Fibroblast of lung (primary cell): ENCODE data around the gene FLACC1. TPM values are rescaled to one million over a fixed set of nuclear protein-coding genes. Genes with fewer than 3 reads are reported as not detected.
"Not testable (repeated sequence)": the region's sequence is repeated elsewhere in the genome, so short reads cannot be mapped to it uniquely, and the experiment has no call there.

ENCODE experiments used
- DNase-seq, 2 donors: peaks; one replicate each; pipeline versions ENCODE4 v3.0.0 to v3.0.0-alpha.2; 2010; ENCODE audit warnings: low read depth in 2 of 2
- H2AFZ ChIP-seq: 2 replicates; pipeline ENCODE4 v1.5.1; 2012; ENCODE audit warnings: low read length, control low read depth, inconsistent platforms
- H3K27ac ChIP-seq: 2 replicates; pipeline ENCODE4 v1.5.1; 2011; ENCODE audit warnings: low read length, control low read depth; ENCODE audit not compliant: insufficient read depth
- H3K27me3 ChIP-seq: 2 replicates; pipeline ENCODE4 v1.5.1; 2011; ENCODE audit warnings: mild to moderate bottlenecking, low read length; ENCODE audit not compliant: control insufficient read depth, insufficient read depth
- H3K36me3 ChIP-seq: 2 replicates; pipeline ENCODE4 v1.5.1; 2011; ENCODE audit warnings: low read length; ENCODE audit not compliant: control insufficient read depth, insufficient read depth
- H3K4me1 ChIP-seq: 2 replicates; pipeline ENCODE4 v1.5.1; 2011; ENCODE audit warnings: low read length; ENCODE audit not compliant: control insufficient read depth, insufficient read depth; ENCODE audit errors: extremely low read depth
- H3K4me2 ChIP-seq: 2 replicates; pipeline ENCODE4 v1.5.1; 2011; ENCODE audit warnings: low read length, control low read depth; ENCODE audit not compliant: insufficient read depth; ENCODE audit errors: extremely low read depth
- H3K4me3 ChIP-seq, 4 experiments: fragments of 200-600 bp in 1 of 4; sonication (generic) in 1 of 4; replicated peaks in 1 of 4; 2 replicates each; pipeline ENCODE4 v1.5.1; 2011 to 2016; ENCODE audit warnings: low read length in 4 of 4, low read depth in 3 of 4, mild to moderate bottlenecking in 3 of 4, control low read depth in 2 of 4, inconsistent platforms in 1 of 4, mixed read lengths in 1 of 4; ENCODE audit not compliant: insufficient read depth in 1 of 4; ENCODE audit errors: control extremely low read depth in 1 of 4
- H3K79me2 ChIP-seq: 2 replicates; pipeline ENCODE4 v1.5.1; 2012; ENCODE audit warnings: mild to moderate bottlenecking, low read length, inconsistent platforms; ENCODE audit not compliant: control insufficient read depth, insufficient read depth
- H3K9ac ChIP-seq: 2 replicates; pipeline ENCODE4 v1.5.1; 2011; ENCODE audit warnings: mild to moderate bottlenecking, low read length, control low read depth; ENCODE audit not compliant: insufficient read depth
- H3K9me3 ChIP-seq: 2 replicates; pipeline ENCODE4 v1.5.1; 2012; ENCODE audit warnings: low read depth, low read length; ENCODE audit not compliant: control insufficient read depth, insufficient read depth
- H4K20me1 ChIP-seq: 2 replicates; pipeline ENCODE4 v1.5.1; 2011; ENCODE audit warnings: low read length; ENCODE audit not compliant: control insufficient read depth, insufficient read depth; ENCODE audit errors: extremely low read depth
- EZH2 ChIP-seq: IDR thresholded peaks from 2 replicates; pipeline ENCODE4 v1.5.1; 2012; ENCODE audit warnings: low read length, control low read depth, mild to moderate bottlenecking; ENCODE audit errors: missing control alignments
- polyA plus RNA-seq, 2 donors: library from polyadenylated mRNA; depleted of rRNA in 1 of 2; stranded (reverse) in 1 of 2; unstranded in 1 of 2; fragments of >200 nt; gene quantifications; 2 replicates each; pipeline ENCODE4 v1.2.1, GENCODE V29; 2011 to 2012; ENCODE audit warnings: missing spikeins in 1 of 2
- total RNA-seq: library from RNA; depleted of rRNA; stranded (reverse); fragments of >200 nt; gene quantifications from 2 replicates; pipeline ENCODE4 v1.2.1, GENCODE V29; 2014
- TF ChIP-seq, protein P1 (sequence below), 2 donors: IDR thresholded peaks in 1 of 2; conservative IDR thresholded peaks in 1 of 2; 1 replicate in 1 of 2; 2 replicates in 1 of 2; pipeline ENCODE4 v1.5.1; 2011 to 2012; ENCODE audit warnings: low read length in 2 of 2, control low read depth in 1 of 2, inconsistent platforms in 1 of 2, low read depth in 1 of 2, mild to moderate bottlenecking in 1 of 2

Gene FLACC1
- total and polyA plus RNA-seq, 2 donors (not counting 1 experiment from before 2014, with no cell fraction given), result 0.56 to 1.3 TPM

GRCh38 chr2:201244829-201245228, 112.3 kb downstream of the FLACC1 start:
- DNase-seq, result no peak
- TF ChIP-seq EZH2, result no peak
- TF ChIP-seq, protein P1, sequence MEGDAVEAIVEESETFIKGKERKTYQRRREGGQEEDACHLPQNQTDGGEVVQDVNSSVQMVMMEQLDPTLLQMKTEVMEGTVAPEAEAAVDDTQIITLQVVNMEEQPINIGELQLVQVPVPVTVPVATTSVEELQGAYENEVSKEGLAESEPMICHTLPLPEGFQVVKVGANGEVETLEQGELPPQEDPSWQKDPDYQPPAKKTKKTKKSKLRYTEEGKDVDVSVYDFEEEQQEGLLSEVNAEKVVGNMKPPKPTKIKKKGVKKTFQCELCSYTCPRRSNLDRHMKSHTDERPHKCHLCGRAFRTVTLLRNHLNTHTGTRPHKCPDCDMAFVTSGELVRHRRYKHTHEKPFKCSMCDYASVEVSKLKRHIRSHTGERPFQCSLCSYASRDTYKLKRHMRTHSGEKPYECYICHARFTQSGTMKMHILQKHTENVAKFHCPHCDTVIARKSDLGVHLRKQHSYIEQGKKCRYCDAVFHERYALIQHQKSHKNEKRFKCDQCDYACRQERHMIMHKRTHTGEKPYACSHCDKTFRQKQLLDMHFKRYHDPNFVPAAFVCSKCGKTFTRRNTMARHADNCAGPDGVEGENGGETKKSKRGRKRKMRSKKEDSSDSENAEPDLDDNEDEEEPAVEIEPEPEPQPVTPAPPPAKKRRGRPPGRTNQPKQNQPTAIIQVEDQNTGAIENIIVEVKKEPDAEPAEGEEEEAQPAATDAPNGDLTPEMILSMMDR (conservative IDR thresholded peaks at IDR 0.05 in 1 of 2, IDR thresholded peaks at IDR 0.05 in 1 of 2; ENCODE audit: low read depth in 1 of 2, low read length in 2 of 2), result no peak
- no peaks in the 10 kb centered on the region for H4K20me1 ChIP-seq
- no peak overlapping the region for H3K4me3 ChIP-seq
- H3K79me2 ChIP-seq, result no peaks in the 10 kb centered on the region
- no peak overlapping the region for H3K9ac ChIP-seq
- H3K4me2 ChIP-seq, result no peak overlapping the region
- H2AFZ ChIP-seq, result no peak overlapping the region
- no peaks in the 10 kb centered on the region for H3K9me3 ChIP-seq
- H3K4me1 ChIP-seq, result peaks cover 3% of the 10 kb centered on the region
- H3K27ac ChIP-seq, result no peak overlapping the region
- no peaks in the 10 kb centered on the region for H3K36me3 ChIP-seq
- H3K27me3 ChIP-seq, result no peaks in the 10 kb centered on the region

DNA sequence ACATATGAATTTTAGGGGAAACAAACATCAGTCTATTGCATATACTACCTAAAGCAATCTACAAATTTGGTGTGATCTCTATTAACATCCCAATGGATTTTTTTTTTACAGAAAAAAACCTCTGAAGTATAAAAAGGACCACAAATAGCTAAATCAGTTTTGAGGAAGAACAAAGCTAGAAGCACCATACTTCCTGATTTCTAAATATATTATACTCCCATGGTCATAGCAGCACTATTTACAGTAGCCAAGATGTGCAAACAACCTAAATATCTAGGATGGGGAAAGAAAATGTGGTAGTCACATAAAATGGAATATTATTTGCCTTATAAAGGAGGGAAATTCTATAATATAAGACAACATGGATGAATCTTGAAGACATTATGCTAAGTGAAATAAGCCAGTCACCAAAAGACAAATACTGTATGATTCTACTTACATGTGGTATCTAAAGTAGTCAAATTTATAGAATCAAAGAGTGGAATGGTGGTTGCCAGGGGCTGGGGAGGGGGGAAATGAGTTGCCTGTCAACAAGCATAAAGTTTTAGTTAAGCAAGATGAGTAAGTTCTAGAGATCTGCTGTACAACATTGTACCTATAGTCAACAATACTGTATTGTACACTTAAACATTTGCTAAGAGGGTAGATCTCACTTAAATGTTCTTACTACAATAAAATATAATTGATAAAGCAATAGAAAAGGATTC, 114.4 kb downstream of the FLACC1 start:
- Histone ChIP-seq H3K4me2 (no peak overlapping the region), H3K9ac (no peak overlapping the region), H3K9me3 (no peaks in the 10 kb centered on the region), H3K4me3 (no peak overlapping the region), H3K36me3 (no peaks in the 10 kb centered on the region), H3K4me1 (peaks cover 7% of the 10 kb centered on the region), H3K27me3 (no peaks in the 10 kb centered on the region), H2AFZ (no peak overlapping the region), H3K27ac (no peak overlapping the region), H4K20me1 (no peaks in the 10 kb centered on the region), H3K79me2 (no peaks in the 10 kb centered on the region)
- DNase-seq, result no peak
- no peak for TF ChIP-seq EZH2

DNA sequence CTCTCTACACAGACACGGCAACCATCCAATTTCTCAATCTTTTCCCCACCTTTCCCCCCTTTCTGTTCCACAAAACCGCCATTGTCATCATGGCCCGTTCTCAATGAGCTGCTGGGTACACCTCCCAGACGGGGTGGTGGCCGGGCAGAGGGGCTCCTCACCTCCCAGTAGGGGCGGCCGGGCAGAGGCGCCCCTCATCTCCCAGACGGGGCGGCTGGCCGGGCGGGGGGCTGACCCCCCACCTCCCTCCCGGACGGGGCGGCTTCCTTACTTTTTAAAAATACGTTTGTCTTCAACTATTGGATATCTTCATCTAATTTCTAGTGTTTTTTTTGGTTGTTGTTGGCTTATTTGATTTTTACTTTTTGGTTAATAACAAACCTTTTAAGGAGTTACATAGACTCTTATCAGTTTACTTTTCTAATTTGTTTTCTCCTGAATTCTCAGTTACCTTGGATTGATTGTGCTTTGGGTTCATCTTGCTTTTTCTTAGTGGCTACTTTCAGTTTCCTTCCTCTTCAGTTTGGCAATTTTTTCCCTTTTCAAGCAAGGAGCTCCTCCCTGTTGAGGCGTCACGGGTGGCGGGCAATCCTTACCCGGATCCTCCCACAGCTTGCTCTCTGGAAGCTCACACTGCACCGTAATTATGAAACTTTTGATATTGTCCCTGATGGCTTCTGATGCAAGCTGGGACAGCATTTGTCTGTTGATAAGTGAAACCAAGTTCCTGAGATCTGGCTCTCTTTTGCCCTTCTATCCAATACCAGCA, 117.8 kb downstream of the FLACC1 start:
- H3K9ac ChIP-seq, H3K4me3 ChIP-seq, H3K36me3 ChIP-seq, H3K27ac ChIP-seq, H3K9me3 ChIP-seq, H3K79me2 ChIP-seq, H3K27me3 ChIP-seq, DNase-seq, H4K20me1 ChIP-seq: not testable (repeated sequence)
- H3K4me2 ChIP-seq, result peak overlapping the region; percentile 39
- H3K4me1 ChIP-seq, result peaks cover 16% of the 10 kb centered on the region
- peak overlapping the region; percentile 81 for H2AFZ ChIP-seq

Other genes starting within 250 kb of the FLACC1 start
- gene CFLAR, start 241.2 kb downstream of the FLACC1 start, total RNA-seq, result 80.4 and 86.5 TPM in 2 replicates
- 24.9 and 39.3 TPM in 2 replicates for gene CFLAR, start 241.2 kb downstream of the FLACC1 start, polyA plus RNA-seq
- gene CASP10, start 174.2 kb downstream of the FLACC1 start, total RNA-seq, result 4.9 and 8.1 TPM in 2 replicates
- gene CASP10, start 174.2 kb downstream of the FLACC1 start, polyA plus RNA-seq, result 5.0 and 5.5 TPM in 2 replicates
- 31.5 and 38.3 TPM in 2 replicates for gene CASP8, start 96.8 kb downstream of the FLACC1 start, total RNA-seq
- 19.7 and 22.6 TPM in 2 replicates for gene CASP8, start 96.8 kb downstream of the FLACC1 start, polyA plus RNA-seq
- 72.9 and 81.1 TPM in 2 replicates for gene TRAK2, start 94.1 kb upstream of the FLACC1 start, total RNA-seq
- 48.6 and 73.2 TPM in 2 replicates for gene TRAK2, start 94.1 kb upstream of the FLACC1 start, polyA plus RNA-seq
- gene STRADB, start 94.4 kb upstream of the FLACC1 start, total RNA-seq, result 57.8 and 84.7 TPM in 2 replicates
- 24.4 and 27.4 TPM in 2 replicates for gene STRADB, start 94.4 kb upstream of the FLACC1 start, polyA plus RNA-seq